Activated CD8-positive, alpha-beta T cell treated with anti-CD3 and anti-CD28 coated beads, Interleukin-2, amount 10 ng/mL, durations not matched to agents 7 days and 5 days (primary cell): ENCODE measurements around the gene FAM72C. TPM values are rescaled to one million over a fixed set of nuclear protein-coding genes. Genes with fewer than 3 reads are reported as not detected.
"Not testable (repeated sequence)": the region's sequence is repeated elsewhere in the genome, so short reads cannot be mapped to it uniquely, and the experiment has no call there.

Source experiments
- ATAC-seq: fragments of 150-1000 bp; cut with Tn5 transposase; one replicate; pipeline ENCODE4 v1.10.0; 2021; ENCODE audit warnings: moderate library complexity
- CTCF ChIA-PET: fragments of 350-600 bp; sonication (Branson Sonifier 250); formaldehyde crosslinking; loops from one replicate; lab custom pipeline; 2021; ENCODE audit warnings: antibody characterized with exemption; lab: Charles Lee
- POLR2A ChIA-PET: fragments of 350-600 bp; sonication (Branson Sonifier 250); formaldehyde crosslinking; loops from one replicate; lab custom pipeline; 2021; ENCODE audit warnings: antibody characterized with exemption; lab: Charles Lee
- DNase-seq: peaks from one replicate; pipeline ENCODE4 v3.0.0-alpha.2; 2020
- H3K27ac Mint-ChIP-seq: one replicate; pipeline ENCODE4 v1.8.0; 2021; ENCODE audit warnings: mild to moderate bottlenecking, mixed read lengths
- H3K27me3 Mint-ChIP-seq: one replicate; pipeline ENCODE4 v1.8.0; 2021; ENCODE audit warnings: low read depth, mixed read lengths
- H3K36me3 Mint-ChIP-seq: one replicate; pipeline ENCODE4 v1.8.0; 2021; ENCODE audit warnings: low read depth, mixed read lengths
- H3K4me1 Mint-ChIP-seq: one replicate; pipeline ENCODE4 v1.8.0; 2021; ENCODE audit warnings: low read depth, mixed read lengths
- H3K4me3 Mint-ChIP-seq: one replicate; pipeline ENCODE4 v1.8.0; 2021; ENCODE audit warnings: mild to moderate bottlenecking, mixed read lengths
- H3K9me3 Mint-ChIP-seq: one replicate; pipeline ENCODE4 v1.8.0; 2022; ENCODE audit warnings: mixed read lengths; ENCODE audit not compliant: insufficient read depth
- total RNA-seq, 2 experiments: library from RNA; stranded (reverse); gene quantifications; one replicate each; pipeline ENCODE4 v1.2.3, GENCODE V29; 2021

The FAM72C gene
- total RNA-seq, 2 experiments from 2014 or later: 19.1 to 22.1 TPM

- H3K27me3 Mint-ChIP-seq, ATAC-seq, DNase-seq, H3K4me1 Mint-ChIP-seq, H3K27ac Mint-ChIP-seq, H3K4me3 Mint-ChIP-seq, H3K36me3 Mint-ChIP-seq, POLR2A ChIA-PET, CTCF ChIA-PET, H3K9me3 Mint-ChIP-seq: not testable (repeated sequence)
Observed at GRCh38 chr1:143965860-143966259, 5.9 kb downstream of the FAM72C start.

- CTCF ChIA-PET, H3K36me3 Mint-ChIP-seq, H3K27ac Mint-ChIP-seq, H3K4me3 Mint-ChIP-seq, POLR2A ChIA-PET, H3K4me1 Mint-ChIP-seq, H3K27me3 Mint-ChIP-seq, DNase-seq, ATAC-seq, H3K9me3 Mint-ChIP-seq: not testable (repeated sequence)
Observed at GRCh38 chr1:143964294-143964693, 7.5 kb downstream of the FAM72C start.

GRCh38 chr1:143955930-143956329, 15.9 kb downstream of the FAM72C start:
- H3K4me1 Mint-ChIP-seq, H3K27me3 Mint-ChIP-seq, ATAC-seq, CTCF ChIA-PET, H3K9me3 Mint-ChIP-seq, DNase-seq, H3K4me3 Mint-ChIP-seq, H3K27ac Mint-ChIP-seq, POLR2A ChIA-PET, H3K36me3 Mint-ChIP-seq: not testable (repeated sequence)

GRCh38 chr1:143952913-143953312, 18.9 kb downstream of the FAM72C start:
- H3K4me1 Mint-ChIP-seq, H3K9me3 Mint-ChIP-seq, POLR2A ChIA-PET, H3K36me3 Mint-ChIP-seq, H3K27me3 Mint-ChIP-seq, H3K4me3 Mint-ChIP-seq, ATAC-seq, H3K27ac Mint-ChIP-seq, CTCF ChIA-PET, DNase-seq: not testable (repeated sequence)

GRCh38 chr1:143951485-143952391, 20.0 kb downstream of the FAM72C start:
- POLR2A ChIA-PET, H3K36me3 Mint-ChIP-seq, DNase-seq, ATAC-seq, H3K4me1 Mint-ChIP-seq, H3K27me3 Mint-ChIP-seq, CTCF ChIA-PET, H3K9me3 Mint-ChIP-seq, H3K4me3 Mint-ChIP-seq, H3K27ac Mint-ChIP-seq: not testable (repeated sequence)

GRCh38 chr1:143947749-143948148, 24.0 kb downstream of the FAM72C start:
- H3K4me1 Mint-ChIP-seq, H3K9me3 Mint-ChIP-seq, DNase-seq, H3K27ac Mint-ChIP-seq, H3K4me3 Mint-ChIP-seq, H3K36me3 Mint-ChIP-seq, CTCF ChIA-PET, H3K27me3 Mint-ChIP-seq, ATAC-seq, POLR2A ChIA-PET: not testable (repeated sequence)

GRCh38 chr1:143945253-143945652, 26.5 kb downstream of the FAM72C start:
- POLR2A ChIA-PET, DNase-seq, H3K36me3 Mint-ChIP-seq, H3K4me1 Mint-ChIP-seq, H3K9me3 Mint-ChIP-seq, H3K4me3 Mint-ChIP-seq, H3K27me3 Mint-ChIP-seq, ATAC-seq, CTCF ChIA-PET, H3K27ac Mint-ChIP-seq: not testable (repeated sequence)

- H3K27ac Mint-ChIP-seq, POLR2A ChIA-PET, H3K4me1 Mint-ChIP-seq, H3K27me3 Mint-ChIP-seq, CTCF ChIA-PET, H3K4me3 Mint-ChIP-seq, ATAC-seq, H3K36me3 Mint-ChIP-seq, H3K9me3 Mint-ChIP-seq, DNase-seq: not testable (repeated sequence)
Observed at GRCh38 chr1:143944576-143945240, 27.1 kb downstream of the FAM72C start.

GRCh38 chr1:143943319-143943978, 28.3 kb downstream of the FAM72C start:
- CTCF ChIA-PET, DNase-seq, H3K36me3 Mint-ChIP-seq, H3K9me3 Mint-ChIP-seq, H3K4me1 Mint-ChIP-seq, POLR2A ChIA-PET, H3K27me3 Mint-ChIP-seq, H3K4me3 Mint-ChIP-seq, H3K27ac Mint-ChIP-seq, ATAC-seq: not testable (repeated sequence)

GRCh38 chr1:143942238-143942860, 29.4 kb downstream of the FAM72C start:
- H3K27me3 Mint-ChIP-seq, DNase-seq, H3K9me3 Mint-ChIP-seq, H3K27ac Mint-ChIP-seq, H3K36me3 Mint-ChIP-seq, ATAC-seq, H3K4me1 Mint-ChIP-seq, H3K4me3 Mint-ChIP-seq, CTCF ChIA-PET, POLR2A ChIA-PET: not testable (repeated sequence)

GRCh38 chr1:143939666-143940065, 32.1 kb downstream of the FAM72C start:
- H3K4me3 Mint-ChIP-seq, H3K27me3 Mint-ChIP-seq, ATAC-seq, POLR2A ChIA-PET, H3K9me3 Mint-ChIP-seq, H3K36me3 Mint-ChIP-seq, H3K27ac Mint-ChIP-seq, CTCF ChIA-PET, H3K4me1 Mint-ChIP-seq, DNase-seq: not testable (repeated sequence)
